ENCODE measurements around the gene LLPH.

Gene LLPH

DNA sequence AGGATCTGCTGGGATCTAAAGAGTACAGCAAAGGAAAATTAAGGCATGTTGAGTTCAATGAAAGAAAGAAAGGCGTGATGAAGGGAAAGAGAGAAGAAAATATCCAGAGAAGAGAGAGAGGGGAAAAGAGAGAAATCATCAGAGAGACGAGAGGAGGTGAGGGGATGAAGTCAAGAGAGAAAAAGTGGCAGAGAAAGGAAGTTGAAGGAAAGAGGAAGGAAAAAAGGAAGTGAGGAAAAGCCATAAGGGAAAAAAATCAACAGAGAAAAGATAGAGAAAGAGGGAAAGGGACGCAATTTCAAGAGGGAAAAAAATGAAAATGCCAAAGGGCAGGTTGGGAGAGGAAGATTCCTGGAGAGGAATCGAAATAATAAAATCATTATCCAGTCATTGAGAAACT, 40.4 kb downstream of the LLPH start:
- DNase-seq (ENCODE audit: low read depth in 2 of 2), result no peak

DNA sequence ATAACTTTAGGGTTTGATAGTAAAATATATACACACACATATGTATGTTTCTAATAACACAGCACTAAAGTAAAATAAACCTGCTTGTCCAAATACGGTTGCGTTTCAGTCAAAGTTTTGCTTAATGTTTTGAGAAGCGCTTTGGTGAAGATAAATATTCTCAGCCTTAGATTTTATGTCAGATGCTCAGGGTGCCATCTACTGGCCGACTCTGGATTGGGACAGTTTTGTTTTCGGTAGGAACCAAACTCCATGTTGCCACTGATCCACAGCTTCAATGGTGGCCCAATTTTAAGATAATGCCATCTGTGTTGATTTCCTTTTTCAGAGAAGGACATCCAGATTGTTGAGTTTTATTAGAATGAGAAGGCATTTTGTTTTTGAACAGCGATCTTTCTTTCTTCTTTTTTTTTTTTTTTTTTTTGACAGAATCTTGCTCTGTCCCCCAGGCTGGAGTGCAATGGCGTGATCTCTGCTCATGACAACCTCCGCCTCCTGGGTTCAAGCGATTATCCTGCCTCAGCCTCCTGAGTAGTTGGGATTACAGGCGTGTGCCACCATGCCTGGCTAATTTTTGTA, 43.1 kb downstream of the LLPH start:
- peak in 1 of 2 donors; percentile 27 for DNase-seq (ENCODE audit: low read depth in 2 of 2)

DNA sequence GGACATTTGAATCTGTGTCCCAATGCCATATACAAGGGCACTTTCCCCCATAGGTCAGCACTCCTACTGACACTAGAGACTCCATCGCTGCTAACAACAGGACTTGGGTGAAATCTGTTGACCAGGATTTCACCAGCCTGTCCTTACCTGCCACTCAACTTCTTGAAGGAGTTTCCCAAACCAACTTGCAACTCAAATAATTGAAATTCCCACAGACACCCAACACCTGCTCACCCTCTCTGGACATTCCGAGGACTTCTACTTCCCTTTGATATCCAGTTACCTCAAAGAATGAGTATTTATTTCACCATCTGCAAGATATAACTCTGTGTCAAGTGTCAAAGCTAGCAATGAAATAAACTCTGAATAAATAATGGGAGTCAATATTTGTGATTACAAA, 44.6 kb downstream of the LLPH start:
- no peak for DNase-seq (ENCODE audit: low read depth in 2 of 2)

DNA sequence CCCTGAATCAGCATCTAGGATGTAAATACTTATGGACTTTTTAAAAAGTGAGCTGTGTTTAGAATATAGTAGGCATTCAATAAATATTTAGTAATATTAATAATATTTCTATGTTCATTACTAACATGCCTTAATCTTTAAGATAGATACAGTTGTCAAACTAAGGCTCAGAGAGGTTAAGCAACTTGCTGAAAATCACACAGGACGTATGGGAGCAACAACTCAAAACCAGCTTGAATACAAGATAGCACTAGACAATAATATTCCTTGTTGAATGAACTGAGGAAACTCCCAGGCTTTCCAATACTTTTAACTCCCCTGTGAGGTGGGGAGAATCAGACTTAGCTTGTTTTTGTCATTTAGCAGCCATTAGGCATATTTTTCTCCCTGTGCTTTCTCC, 45.3 kb downstream of the LLPH start:
- no peak for DNase-seq (ENCODE audit: low read depth in 2 of 2)

DNA sequence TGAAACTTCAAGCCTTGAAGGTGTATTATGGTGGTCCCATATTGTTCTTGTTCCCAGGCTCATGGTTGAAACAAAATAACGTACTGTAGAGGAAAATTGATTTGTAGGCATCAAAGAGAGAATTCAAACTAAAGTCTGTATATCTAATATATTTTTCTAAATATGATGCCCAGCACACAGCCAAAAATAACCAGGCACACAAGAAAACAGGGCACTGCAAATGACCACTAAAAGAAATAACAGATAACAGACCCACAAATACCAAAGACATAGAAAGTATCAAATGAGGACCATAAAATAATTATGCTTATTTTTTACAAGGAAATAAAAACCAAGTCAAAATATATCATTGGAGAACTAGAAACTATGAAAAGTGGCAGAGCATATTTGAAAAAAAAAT, 46.8 kb downstream of the LLPH start:
- DNase-seq (ENCODE audit: low read depth in 2 of 2), result no peak

DNA sequence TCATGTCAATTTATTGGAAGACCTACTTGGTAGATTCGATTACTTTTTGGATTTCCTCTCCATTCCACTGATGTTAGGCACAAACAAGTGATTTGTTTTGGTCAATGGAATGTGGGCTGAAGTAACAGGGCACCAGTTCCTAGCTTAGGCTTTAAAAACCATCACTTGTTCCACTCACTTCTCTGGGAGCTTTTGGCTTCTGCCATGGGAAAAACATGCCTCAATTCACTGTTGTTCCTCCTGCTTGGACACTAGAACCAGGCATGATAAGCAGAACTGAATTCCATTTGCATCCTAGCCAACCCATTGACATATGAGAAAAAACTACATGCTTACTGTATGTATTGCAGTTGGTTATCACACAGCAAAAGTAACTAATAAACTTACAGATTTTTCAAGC, 47.8 kb downstream of the LLPH start:
- DNase-seq (ENCODE audit: low read depth in 2 of 2), result no peak

DNA sequence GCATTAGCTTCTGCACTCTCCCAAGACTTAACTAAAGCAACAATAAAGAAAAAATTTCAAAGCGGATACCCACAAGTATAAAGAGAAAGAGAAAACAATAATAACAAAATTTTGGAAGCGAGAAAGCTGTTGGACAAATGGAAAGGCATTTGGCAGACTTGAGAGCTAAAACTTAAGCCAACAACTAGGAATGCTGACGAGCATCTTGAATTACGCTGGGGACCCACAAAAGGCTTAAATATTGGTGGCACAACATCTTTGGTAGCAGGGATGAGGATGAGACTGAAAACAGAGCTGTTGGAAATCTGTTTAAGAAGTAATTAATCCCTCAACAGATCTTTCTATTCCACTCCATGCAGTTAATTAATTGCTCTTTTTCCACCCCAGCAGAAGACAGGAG, 49.8 kb downstream of the LLPH start:
- DNase-seq (ENCODE audit: low read depth in 2 of 2), result no peak

DNA sequence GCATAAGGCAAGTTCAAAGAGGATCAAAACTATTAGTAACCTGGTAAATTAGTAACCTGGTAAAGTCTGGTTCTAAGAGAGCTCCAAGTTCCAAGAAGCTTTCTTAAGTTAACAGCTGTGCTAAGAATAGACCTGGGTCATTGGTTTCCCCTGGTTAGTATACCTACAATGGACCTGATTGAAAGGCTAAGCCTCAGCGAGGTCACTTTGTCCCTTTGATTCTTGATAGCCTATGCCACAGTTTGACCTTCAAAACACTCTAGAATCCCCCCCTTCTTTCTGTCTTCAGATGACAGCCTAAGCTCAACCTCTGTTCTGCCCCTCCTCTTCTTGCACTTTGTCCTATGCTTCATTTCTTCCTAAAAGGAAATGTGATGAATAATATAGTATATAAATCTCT, 53.0 kb downstream of the LLPH start:
- no peak for DNase-seq (ENCODE audit: low read depth in 2 of 2)

DNA sequence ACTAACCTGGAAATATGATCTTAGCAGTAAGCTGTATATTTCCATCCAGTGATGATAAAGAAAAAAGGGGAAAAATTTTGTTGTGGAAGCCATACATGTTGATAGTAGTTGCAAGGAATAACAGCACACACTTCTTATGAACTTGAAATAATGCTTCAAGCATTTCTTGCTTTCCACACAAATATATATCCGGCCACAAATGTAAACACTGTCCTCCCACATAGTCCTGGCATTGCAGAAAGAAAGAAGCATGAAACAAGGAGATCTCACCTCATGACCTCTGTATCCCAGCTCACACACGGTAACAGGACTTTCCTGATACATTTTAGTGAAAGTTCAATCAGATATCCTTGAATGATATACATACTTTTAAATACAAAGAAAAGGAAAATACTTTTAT, 56.0 kb downstream of the LLPH start:
- DNase-seq (ENCODE audit: low read depth in 2 of 2), result no peak

DNA sequence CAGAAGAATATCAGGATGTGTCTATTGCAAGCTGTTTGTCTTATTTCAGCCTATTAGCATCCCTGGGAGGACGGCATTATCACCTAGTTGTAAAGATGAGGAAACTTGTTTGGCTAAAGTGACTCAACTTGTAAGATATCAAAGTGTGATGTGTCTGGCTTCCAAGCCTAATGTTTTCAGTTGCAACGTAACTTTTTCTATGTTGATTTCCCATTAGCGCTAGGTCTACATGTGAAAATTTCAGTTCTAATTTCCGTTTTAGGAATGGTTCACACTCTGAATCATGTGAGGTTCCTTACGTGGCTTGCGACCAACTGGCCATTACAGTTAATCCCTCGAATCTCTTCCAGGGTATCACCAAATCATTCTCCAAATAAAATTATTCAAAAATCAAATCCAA, 58.0 kb downstream of the LLPH start:
- DNase-seq (ENCODE audit: low read depth in 2 of 2), result no peak

DNA sequence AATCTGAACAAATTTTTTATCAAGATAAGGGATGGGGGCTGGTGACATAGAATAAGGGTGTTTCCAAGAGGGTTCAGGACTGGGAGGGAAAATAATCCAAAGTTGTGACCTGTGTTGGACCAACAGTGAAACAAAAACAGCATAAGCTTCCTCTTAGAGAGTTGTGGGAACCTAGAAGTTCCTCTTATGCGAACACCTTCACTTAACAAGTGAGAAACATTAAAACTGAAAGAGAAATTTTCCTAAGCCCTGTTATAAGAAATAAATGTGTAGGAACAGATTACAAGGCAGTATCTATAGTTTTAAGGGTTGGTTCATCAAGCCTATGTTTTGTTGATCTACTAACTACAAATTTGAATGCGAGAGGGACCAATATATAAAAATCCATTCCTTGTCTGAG, 58.4 kb downstream of the LLPH start:
- DNase-seq (ENCODE audit: low read depth in 2 of 2), result no peak

DNA sequence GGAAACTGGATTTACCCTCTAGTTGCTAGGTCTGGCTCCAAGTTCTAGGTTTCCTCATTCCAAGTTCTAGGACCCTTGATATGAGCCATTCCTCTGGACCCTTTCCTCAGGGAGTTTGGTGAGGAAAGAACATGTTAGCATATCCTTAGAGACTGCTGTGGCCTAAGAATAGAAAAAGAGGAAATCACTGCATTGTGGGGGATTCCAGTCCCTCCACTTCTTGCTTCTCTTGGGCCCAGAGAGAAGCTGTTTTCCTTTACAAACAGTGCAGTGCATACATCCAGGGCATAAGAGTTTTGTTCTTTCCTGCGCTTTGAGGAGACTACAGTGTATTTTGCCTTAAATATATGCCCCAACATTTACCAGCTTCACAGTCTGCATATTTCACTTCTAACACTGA, 59.0 kb downstream of the LLPH start:
- DNase-seq (ENCODE audit: low read depth in 2 of 2), result no peak

DNA sequence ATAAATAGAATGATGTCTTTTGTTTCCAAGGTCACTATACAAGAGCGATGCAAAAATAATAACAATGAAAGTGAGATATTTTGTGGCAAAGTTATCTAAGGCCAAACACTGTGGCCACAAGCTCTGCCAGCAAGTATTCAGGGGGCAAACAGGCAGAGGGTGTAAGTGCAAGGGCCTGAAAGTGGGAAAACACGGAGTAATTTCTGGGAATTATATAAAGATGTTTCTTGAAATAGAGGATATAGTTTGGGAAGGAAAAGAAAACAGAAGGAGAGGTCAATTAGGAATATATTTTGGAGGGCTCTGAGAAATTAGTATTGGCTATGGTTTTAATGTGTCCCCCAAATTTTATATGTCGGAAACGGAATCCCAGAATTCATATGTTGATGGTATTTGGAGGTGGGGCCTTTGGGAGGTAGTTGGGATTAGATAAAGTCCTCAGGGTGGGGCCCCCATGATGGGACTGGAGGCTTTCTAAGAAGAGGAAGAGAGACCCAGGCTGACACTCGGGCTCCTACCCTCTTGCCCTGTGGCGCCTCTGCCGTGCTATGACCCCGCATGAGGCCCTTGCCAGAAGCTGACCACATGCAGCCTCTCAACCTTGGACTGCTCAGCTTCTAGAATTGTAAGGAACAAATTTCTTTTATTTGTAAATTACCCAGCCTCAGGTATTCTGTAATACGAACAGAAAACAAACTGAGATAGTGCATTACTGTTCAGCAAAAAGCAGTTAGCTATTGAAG, 60.0 kb downstream of the LLPH start:
- DNase-seq (ENCODE audit: low read depth in 2 of 2), result no peak

DNA sequence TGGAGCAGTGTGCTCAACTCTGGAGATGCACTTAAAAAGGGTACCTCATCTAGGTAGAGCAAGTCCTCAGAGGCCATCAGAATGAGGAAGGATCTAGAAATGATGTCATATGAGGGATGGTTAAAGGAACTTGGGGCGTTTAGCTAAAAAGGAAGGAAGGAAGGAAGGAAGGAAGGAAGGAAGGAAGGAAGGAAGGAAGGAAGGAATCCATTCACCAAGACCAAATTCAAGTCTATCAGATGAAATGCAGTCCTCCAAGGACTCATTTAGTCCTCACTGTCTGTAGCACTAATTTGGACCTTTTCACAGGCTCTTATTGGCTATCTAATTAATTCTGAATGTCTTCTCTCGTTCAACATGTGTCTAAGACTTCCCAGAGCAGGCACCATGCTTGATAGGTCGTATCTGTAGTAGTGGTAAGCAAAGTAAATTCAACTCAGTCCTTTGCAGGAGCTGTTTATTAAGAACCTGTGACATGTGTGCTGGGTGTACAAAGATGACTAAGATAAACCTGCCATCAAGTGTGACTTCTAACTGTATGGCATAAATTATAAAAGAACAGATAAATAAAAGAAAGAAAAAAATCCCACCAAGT, 63.5 kb downstream of the LLPH start:
- no peak for DNase-seq (ENCODE audit: low read depth in 2 of 2)
